NB4 (cell line): ENCODE results near the gene ESRRG.

ENCODE experiments used
- DNase-seq: peaks from one replicate; pipeline ENCODE4 v3.0.0; 2010; ENCODE audit warnings: low read depth
- H3K4me3 ChIP-seq: one replicate; pipeline ENCODE4 v1.5.1; 2011; ENCODE audit warnings: mild to moderate bottlenecking, low read depth, low read length, moderate library complexity
- MYC ChIP-seq: IDR thresholded peaks from 2 replicates; pipeline ENCODE4 v1.6.1; 2011; ENCODE audit warnings: low read depth, low read length
- POLR2A ChIP-seq: IDR thresholded peaks from 2 replicates; pipeline ENCODE4 v1.6.1; 2011; ENCODE audit warnings: mild to moderate bottlenecking; ENCODE audit not compliant: insufficient read length; ENCODE audit errors: extremely low read depth
- TF ChIP-seq, protein P1 (sequence below): IDR thresholded peaks from 2 replicates; pipeline ENCODE4 v1.6.1; 2011; ENCODE audit warnings: low read depth, low read length
- TF ChIP-seq, protein P2 (sequence below): IDR thresholded peaks from one replicate; pipeline ENCODE4 v1.5.1; 2012; ENCODE audit warnings: low read depth, low read length

The ESRRG gene

DNA sequence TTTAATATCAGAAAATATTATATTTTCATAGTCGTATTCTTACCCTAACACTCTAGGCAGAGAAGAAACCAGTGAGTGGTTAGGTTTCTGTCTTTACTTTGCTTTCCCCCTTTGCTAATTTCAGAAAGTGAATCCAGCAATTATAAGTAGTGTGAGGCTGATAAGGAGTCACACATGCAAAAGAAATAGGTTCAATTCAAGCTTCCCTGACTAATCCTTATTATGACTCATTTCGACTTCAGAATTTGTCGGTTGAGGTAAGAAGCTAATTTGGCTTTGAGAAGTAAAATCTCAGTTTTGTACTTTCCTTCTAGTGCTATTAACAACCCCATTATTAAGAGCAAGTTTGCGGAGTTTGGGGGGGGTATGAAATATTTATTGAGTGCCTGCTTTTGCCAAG lies 22.4 kb downstream of the ESRRG start:
- TF ChIP-seq POLR2A (no peak), MYC (no peak)
- TF ChIP-seq, protein P1, sequence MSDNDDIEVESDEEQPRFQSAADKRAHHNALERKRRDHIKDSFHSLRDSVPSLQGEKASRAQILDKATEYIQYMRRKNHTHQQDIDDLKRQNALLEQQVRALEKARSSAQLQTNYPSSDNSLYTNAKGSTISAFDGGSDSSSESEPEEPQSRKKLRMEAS = no peak
- TF ChIP-seq, protein P2, sequence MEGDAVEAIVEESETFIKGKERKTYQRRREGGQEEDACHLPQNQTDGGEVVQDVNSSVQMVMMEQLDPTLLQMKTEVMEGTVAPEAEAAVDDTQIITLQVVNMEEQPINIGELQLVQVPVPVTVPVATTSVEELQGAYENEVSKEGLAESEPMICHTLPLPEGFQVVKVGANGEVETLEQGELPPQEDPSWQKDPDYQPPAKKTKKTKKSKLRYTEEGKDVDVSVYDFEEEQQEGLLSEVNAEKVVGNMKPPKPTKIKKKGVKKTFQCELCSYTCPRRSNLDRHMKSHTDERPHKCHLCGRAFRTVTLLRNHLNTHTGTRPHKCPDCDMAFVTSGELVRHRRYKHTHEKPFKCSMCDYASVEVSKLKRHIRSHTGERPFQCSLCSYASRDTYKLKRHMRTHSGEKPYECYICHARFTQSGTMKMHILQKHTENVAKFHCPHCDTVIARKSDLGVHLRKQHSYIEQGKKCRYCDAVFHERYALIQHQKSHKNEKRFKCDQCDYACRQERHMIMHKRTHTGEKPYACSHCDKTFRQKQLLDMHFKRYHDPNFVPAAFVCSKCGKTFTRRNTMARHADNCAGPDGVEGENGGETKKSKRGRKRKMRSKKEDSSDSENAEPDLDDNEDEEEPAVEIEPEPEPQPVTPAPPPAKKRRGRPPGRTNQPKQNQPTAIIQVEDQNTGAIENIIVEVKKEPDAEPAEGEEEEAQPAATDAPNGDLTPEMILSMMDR = no peak
- no peak overlapping the region for H3K4me3 ChIP-seq
- DNase-seq = no peak

DNA sequence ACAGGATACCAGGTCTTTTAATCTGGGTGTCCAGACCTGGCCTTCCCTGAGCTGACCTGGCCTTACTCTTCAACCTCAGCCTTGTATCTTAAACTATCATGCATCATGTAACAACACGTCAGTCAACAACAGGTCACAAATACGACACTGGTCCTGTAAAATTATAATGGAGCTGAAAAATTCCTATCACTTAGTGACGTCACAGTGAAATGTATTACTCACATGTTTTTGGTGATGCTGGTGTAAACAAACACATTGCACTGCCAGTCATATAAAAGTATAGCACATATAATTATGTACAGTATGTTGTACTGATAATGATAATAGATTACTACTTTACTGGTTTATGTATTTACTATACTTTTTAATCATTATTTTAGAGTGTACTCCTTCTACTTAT lies 31.5 kb downstream of the ESRRG start:
- no peak for DNase-seq
- TF ChIP-seq, protein P2 = no peak
- TF ChIP-seq POLR2A = no peak
- TF ChIP-seq, protein P1 = no peak
- no peak for TF ChIP-seq MYC
- H3K4me3 ChIP-seq = no peak overlapping the region

DNA sequence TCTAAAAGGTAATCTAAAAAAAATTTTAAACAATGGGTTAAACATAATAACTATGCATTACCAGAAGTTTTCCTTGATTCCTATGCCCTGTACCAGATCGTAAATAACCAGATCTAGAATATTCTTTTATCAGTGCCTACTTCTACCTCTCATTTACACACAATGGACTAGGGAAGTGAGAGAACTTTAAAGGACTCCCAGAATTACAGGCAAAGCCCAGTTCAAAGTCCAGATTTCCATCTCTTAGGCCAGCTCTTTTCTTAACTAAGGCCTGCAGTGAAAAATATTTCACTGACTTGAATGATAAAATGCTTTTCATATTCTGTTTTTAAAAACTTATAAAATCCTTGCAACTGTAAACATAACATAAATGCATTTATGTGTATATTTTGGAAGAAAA lies 32.6 kb downstream of the ESRRG start:
- DNase-seq = no peak
- TF ChIP-seq, protein P1 = no peak
- TF ChIP-seq POLR2A (no peak), MYC (no peak)
- TF ChIP-seq, protein P2 = no peak
- no peak overlapping the region for H3K4me3 ChIP-seq

DNA sequence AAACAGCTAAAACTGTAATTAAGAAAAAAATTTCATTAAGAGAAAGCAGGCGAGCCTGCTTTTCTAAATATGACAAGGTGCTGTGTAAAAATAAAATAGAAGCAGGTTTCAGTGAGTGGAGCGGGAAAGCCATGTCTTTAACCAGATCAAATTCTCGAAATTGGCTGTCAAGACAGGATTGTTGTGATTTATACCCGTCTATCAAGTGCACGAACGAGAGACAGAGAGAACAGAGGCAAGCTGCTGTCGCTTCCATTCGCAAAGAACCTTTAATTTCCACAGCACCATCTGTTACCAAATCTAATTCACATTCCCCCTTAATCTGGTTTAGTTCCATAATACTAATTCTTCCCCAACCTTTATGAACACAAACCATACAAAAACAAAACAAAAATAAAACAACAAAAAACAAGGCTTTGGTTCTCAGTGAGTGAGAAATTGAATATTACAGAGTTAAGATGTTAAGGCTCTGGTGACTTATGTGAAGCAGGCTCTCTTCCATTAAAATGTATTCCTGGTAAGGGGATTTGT lies 35.0 kb downstream of the ESRRG start:
- no peak overlapping the region for H3K4me3 ChIP-seq
- DNase-seq = no peak
- TF ChIP-seq MYC = no peak
- no peak for TF ChIP-seq POLR2A
- TF ChIP-seq, protein P1 = no peak
- TF ChIP-seq, protein P2 = no peak

DNA sequence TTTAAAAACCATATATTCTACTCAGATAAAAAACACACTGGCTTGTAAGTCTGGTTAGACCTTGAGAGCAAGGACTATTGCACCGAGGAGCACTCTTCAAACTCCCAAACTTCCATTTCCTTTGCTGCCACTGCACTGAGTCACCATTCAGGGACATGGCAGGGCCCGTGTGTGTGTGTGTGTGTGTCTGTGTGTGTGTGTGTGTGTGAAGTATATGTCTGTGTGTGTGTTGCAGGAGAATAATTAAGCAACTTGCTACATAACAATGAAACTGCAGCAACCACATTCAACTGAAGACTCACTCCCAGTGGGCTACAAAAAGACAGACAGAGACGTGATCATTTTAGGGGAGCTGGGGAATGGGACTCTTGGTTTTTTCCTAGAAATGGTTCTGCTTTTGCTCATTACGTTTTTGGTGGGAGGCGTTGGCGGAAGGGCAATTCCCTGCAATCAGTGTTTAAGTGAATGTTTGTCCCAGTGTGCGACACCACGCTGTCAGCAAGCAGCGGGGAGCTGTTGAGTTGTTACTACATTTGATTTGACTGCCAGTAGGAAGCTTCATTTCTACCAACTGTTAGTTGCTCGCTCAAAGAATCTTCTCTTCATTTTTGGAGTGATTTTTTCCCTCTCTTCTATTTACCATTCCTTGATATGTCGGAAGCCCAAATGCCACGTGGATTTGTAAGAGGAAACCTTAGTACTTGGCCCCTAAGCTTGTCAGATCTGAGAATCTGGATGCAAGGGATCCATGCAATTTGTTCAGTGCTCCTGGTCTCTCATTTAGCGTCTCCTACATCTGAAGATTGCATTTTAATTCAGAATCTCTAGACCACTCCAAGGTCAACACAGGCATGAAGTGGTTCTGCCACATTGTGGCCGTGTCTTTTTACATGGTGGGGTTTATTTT lies 36.1 kb downstream of the ESRRG start:
- H3K4me3 ChIP-seq = no peak overlapping the region
- no peak for TF ChIP-seq POLR2A
- TF ChIP-seq, protein P2 = no peak
- TF ChIP-seq, protein P1 = no peak
- TF ChIP-seq MYC = no peak
- DNase-seq = no peak
